NCI-H2227 (cell line): ENCODE results near the gene OR5B21.

ENCODE experiments used
- DNase-seq: peaks from one replicate; lab custom pipeline; 2025; ENCODE audit not compliant: unreplicated experiment; lab: John Stamatoyannopoulos, UW

The OR5B21 gene

GRCh38 chr11:58508005-58508404 is at the start of gene OR5B21:
TSS of gene OR5B21 (minus strand) at chr11:58508105. CDS start at chr11:58508105, 0 bp downstream.
- DNase-seq: no peak

- DNase-seq: no peak
Observed at GRCh38 chr11:58549644-58550043, 41.7 kb upstream of the OR5B21 start.

- no peak for DNase-seq
Observed at GRCh38 chr11:58546841-58547240, 38.9 kb upstream of the OR5B21 start.

GRCh38 chr11:58531865-58532341 is 24.0 kb upstream of the OR5B21 start:
- DNase-seq: no peak

DNA sequence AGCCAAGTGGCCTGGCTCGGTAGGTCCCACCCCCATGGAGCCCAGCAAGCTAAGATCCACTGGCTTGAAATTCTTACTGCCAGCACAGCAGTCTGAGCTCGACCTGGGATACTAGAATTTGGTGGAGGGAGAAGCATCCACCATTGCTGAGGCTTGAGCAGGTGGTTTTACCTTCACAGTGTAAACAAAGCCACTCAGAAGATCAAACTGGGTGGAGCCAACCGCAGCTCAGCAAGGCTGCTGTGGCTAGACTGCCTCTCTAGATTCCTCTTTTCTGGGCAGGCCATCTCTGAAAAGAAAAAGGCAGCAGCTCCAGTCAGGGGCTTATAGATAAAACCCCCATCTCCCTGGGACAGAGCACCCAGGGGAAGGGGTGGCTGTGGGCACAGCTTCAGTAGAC is 22.3 kb upstream of the OR5B21 start:
- no peak for DNase-seq

GRCh38 chr11:58527429-58527828 is 19.5 kb upstream of the OR5B21 start:
- DNase-seq: no peak

- DNase-seq: no peak
Observed at GRCh38 chr11:58526721-58527120, 18.8 kb upstream of the OR5B21 start.

DNA sequence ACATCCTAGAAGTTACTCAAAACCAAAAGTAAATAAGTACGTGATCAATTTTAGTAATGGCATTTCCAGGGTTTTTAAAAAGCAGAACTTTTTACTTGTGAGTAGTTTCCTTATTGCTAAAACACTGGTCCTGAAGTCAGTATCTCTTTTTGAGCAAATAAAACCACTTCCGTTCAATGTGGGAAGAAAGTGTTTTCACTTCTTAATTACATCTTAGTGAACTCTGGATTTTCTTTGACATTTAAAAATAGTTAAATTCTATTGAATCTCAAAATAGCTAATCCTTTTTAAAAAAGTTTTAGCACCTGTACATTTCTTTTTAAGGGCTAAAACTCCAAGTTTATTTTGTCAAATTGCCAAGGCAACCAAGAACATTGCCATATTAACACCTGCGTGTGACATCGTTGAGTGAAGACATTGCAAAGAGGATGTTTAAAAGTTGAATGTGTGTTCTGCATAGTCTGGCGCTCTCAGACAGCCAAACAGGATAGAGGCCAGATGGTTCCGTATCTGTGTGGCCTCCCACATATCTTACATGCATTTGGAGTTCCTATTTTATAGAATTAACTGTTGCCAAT is 17.2 kb upstream of the OR5B21 start:
- DNase-seq: no peak

DNA sequence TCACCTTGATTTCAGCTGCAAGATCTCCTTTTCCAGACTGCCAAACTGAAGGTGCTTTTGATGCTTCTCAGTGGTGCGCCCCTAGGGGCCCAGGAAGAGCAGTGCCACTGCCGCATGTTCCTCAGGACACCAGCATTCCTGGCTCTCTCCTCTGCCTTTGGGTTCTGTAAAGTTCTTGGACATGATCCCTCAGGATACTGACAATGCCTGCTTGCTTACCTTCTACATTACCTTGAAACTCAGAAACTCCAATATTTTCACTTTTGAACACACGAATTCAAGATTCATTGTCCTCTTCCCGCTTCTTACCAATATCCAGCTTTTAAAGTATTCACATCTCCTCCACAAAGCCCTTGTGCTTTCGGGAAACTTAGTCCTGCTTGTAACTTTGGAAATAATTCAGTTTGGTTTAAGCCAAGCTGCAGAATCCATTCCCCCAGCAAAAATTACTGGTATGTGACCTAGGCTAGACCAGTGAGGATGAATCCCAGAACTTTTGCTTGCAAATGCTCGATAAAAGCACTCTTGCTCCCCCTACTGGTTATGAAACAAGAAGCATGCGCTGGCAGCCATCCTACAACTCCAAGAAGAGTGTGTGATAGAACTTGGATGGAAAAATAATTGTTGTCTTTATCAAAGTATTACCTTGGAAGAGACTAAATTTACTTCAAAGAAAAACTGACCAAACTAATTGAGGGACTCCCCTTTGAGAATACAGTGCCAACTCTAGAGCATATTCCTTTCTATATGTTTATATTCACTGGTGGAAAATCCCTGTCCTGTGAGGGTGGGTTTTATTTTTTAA is 16.5 kb upstream of the OR5B21 start:
- peak; percentile 75 for DNase-seq

DNA sequence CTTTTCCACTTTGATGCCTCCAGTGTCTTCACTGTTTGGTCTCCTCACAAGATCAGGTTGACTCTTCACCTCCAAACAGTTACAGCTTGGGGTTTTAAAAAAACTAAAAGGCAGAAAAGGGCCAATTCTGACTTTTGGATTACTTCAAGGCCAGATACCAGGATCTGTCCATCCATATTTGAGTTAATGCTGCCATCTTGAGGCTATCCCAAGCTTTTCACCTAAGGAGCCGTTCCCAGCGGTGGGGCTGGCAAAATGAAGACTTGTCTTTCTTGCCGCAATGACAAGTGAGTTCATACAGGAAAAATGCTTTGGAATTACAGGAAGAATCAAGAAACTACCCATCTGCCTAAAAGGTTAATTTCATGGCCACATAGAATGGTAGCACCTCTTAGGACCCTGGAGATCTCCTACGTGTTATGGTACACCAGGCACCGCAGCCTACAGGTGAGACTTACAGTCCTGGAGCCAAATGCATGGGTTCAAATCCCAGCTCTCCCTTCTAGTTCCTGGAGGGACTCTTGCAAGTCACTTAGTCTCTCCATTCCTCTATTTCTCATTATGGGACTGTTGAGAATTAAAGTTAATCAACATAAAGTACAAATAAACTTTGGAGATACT is 6.0 kb upstream of the OR5B21 start:
- DNase-seq: peak; percentile 51

DNA sequence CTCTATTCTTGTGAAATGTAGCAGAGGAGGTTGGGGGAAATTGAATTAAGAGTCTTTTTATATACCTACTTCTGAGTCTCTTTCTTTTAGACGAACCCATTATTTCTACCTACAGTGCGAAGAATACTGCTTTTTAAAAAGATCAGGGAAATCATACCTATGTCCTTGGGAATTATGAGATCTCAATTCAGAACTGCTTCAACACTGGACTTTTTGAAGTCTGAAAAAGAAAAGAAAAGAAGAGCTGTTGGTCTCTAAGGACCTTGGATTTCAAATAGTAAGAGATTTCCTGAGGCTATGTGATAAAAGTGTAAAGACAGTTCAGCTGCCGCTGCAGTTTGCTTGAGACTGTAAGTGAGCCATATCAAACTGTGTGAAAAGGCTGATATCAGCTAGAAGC is 3.7 kb upstream of the OR5B21 start:
- DNase-seq: no peak

GRCh38 chr11:58509748-58510147 is 1.8 kb upstream of the OR5B21 start:
- no peak for DNase-seq

DNA sequence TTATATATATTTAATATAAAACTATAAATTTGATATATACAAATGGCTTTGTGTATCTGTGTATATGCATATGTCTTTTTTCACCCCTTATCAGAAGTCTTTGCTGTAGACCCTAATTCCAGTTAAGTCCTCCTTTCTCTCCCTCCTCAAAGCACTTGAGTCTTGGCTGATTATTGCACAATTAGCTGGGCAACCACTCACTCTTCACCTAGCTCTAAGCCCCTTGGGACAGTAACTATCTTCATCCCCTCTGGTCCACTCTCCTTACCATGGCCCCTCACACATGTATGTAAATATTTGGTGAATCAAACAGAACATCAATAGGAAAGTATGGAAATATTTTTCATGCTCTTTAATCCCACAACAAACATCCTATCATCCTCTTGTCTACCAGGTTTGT is 909 bp upstream of the OR5B21 start:
- DNase-seq: no peak

DNA sequence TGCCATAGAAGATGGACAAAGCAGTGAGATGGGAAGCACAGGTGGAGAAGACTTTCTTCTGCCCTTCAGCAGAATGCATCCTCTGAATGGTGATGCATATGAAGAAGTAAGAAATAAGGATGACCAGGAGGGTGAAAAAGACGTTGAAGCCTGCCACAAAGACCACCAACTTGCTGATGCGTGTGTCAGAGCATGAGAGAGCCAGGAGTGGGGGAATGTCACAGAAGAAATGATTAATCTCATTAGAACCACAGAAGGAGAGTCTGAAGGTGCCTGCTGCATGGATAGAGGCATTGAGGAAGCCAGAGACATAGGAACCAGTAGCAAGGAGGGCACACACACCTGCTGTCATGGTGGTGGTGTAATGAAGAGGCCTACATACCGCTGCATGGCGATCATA is 550 bp downstream of the OR5B21 start:
- no peak for DNase-seq

GRCh38 chr11:58506935-58507334 is 970 bp downstream of the OR5B21 start:
- DNase-seq: no peak

DNA sequence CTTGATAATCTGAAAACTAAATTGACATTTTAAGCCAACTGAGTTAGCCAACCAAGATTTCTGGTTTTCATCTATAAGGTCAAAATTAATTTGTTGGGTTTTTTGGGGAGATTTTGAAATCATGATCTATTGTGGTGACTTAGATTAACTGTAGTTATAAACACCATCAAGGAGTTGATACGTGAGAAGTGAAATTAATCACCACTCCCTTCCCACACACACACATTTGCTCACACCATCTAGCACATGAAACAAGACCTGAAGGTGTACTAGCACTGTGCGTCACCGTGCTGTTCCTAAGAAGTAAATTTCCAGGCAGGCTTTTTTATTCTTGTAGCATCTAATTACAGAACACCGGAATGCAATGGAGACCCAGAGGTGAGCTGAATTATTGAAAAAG is 2.1 kb downstream of the OR5B21 start:
- no peak for DNase-seq

GRCh38 chr11:58504232-58504631 is 3.7 kb downstream of the OR5B21 start:
- DNase-seq: no peak

GRCh38 chr11:58503361-58503856 is 4.5 kb downstream of the OR5B21 start:
- no peak for DNase-seq

- DNase-seq: no peak
Observed at GRCh38 chr11:58502004-58502403, 5.9 kb downstream of the OR5B21 start.

GRCh38 chr11:58498464-58498863 is 9.4 kb downstream of the OR5B21 start:
- DNase-seq: no peak

DNA sequence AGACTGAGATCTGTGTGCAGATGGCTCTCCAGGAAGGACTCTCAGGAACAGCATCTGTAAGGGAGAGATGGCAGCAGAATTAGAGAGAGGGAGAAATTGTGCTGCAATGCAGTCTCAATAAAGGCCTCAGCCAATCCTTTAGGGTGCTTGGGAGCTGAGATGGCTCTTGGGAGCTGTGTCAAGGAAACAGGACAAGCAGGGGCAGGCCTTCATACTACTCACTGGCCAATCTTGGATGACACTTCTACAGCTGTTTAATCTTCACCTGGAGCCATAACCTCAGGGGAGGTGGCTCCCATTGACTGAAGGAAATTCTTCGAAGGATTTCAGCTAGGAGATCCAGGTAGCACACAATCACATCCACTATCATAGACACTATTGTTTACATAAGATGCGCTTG is 10.0 kb downstream of the OR5B21 start:
- DNase-seq: no peak

DNA sequence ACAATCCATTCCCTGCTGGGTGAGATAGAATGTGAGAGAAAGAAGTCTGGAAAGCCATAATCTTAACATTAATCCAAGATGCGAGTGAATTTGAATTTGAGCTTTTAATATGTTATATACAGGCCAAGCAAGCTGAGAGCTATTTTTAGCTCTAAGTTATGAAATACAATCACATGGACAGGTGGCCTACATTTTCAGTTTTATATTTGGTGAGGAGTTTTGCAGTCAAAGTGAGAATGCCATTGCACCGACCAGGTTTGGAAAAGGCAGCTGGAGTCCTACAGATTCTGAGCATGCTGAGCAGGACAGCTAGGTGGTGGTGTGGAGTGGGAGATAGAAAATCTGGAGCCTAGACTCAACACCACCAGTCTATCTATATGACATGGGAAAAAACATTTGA is 12.0 kb downstream of the OR5B21 start:
- no peak for DNase-seq
